ENCODE data around the gene RAI1. TPM values are rescaled to one million over a fixed set of nuclear protein-coding genes. Genes with fewer than 3 reads are reported as not detected.

The RAI1 gene
- total and polyA plus RNA-seq, 4 experiments from 2014 or later, result 0.35 to 19.5 (median 9.7) TPM

DNA sequence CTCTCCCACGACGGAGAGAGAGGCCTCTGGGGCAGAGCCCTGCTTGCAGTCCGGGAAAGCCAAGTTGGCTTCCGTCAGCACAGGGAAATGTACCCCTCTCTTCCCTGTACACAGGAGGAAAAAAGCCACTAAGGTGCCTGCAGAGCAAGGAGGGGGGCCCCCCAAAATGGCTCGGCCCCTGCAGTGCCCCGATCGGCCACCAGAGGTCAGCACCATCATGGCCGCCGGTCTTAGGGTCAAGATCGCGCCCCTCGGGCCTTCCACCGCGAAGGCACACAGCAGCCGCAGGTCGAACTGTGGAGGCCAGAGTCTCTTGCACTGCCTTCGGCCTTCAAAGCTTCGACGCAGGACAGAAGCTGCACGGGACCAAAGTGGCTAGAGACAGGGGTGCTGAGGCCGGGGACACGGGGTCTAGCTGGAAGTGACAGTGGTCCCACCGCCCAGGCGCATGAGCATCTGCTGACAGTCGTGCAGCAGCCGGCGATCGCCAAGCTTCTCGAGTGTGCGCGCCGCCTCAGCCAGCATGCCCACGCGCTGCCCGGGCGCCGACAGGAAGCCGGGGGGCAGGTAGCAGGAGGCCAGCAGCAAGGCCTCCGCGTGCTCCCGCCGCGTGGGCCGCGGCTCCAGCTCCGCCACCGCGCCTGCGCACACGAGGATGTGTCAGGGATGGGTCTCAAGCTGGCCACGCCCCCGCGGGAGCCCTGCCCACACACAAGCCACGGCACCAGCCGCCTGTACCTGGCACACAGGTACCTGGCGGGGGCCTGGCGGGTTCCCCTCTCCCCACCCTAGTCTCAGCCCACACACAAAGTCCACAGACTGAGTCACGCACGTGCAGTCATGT, 131.2 kb downstream of the RAI1 start:
- H3K4me1 Mint-ChIP-seq, result peaks cover 0 to 12% (median 2%) of the 10 kb centered on the region in 4 donors
- H3K9me3 Mint-ChIP-seq, result peaks cover 0 to 2% (median 0%) of the 10 kb centered on the region in 8 donors
- peaks cover 0 to 15% of the 10 kb centered on the region in 2 donors for H3K36me3 Mint-ChIP-seq
- peak overlapping the region; percentile 8 for H3K27ac ChIP-seq (ENCODE audit: low read depth, low read length)
- ChIA-PET CTCF (ENCODE audit: partially characterized antibody) (interaction anchor here (0.6 to 11.7 kb wide), 18 partner anchors 9 to 222 kb away, joined by 3 to 234 read pairs (median 7); partner anchors contain the start of genes RAI1 and SREBF1), POLR2A (ENCODE audit: partially characterized antibody) (interaction anchor here (0.5 to 1.2 kb wide), 4 partner anchors 13 to 37 kb away, joined by 3 to 5 read pairs (median 4); no protein-coding TSS in a partner anchor)
- H3K27ac Mint-ChIP-seq, result peak overlapping the region in 5 of 7 donors; percentile 24 to 60 (median 53)
- H3K4me1 ChIP-seq (ENCODE audit: insufficient read depth, low read length), result peaks cover 8% of the 10 kb centered on the region
- peaks cover 10% of the 10 kb centered on the region for H3K36me3 ChIP-seq (ENCODE audit: insufficient read depth, low read length)
- intact Hi-C loops (cut with micrococcal nuclease), result loop anchor here (1.0 kb wide), 6 partner anchors 24 to 221 kb away; partner anchors contain the start of genes RAI1 and SREBF1
- H3K4me3 ChIP-seq (ENCODE audit: low read length in 2 of 2), result no peak overlapping the region
- H3K9me3 ChIP-seq (ENCODE audit: control insufficient read depth in 1 of 2, low read length in 2 of 2), result no peaks in the 10 kb centered on the region
- no peaks in the 10 kb centered on the region for H3K27me3 ChIP-seq (ENCODE audit: insufficient read depth, low read length)
- no peaks in the 10 kb centered on the region for H3K27me3 Mint-ChIP-seq
- peak in 4 of 5 donors; percentile 58 to 71 (median 62) for DNase-seq
- H3K4me3 Mint-ChIP-seq, result no peak overlapping the region

- Histone ChIP-seq H3K9me3 (ENCODE audit: control insufficient read depth in 1 of 2, low read length in 2 of 2) (no peaks in the 10 kb centered on the region), H3K36me3 (ENCODE audit: insufficient read depth, low read length) (peaks cover 11% of the 10 kb centered on the region), H3K27ac (ENCODE audit: low read depth, low read length) (peak overlapping the region; percentile 8), H3K4me1 (ENCODE audit: insufficient read depth, low read length) (peaks cover 8% of the 10 kb centered on the region), H3K4me3 (ENCODE audit: low read length in 2 of 2) (no peak overlapping the region), H3K27me3 (ENCODE audit: insufficient read depth, low read length) (no peaks in the 10 kb centered on the region)
- Mint-ChIP-seq H3K27ac (peak overlapping the region in 2 of 7 donors; percentile 53 to 57), H3K36me3 (peaks cover 0 to 18% of the 10 kb centered on the region in 2 donors), H3K9me3 (peaks cover 0 to 2% (median 0%) of the 10 kb centered on the region in 8 donors), H3K4me3 (no peak overlapping the region), H3K4me1 (peaks cover 0 to 12% (median 2%) of the 10 kb centered on the region in 4 donors), H3K27me3 (no peaks in the 10 kb centered on the region)
- intact Hi-C loops (cut with micrococcal nuclease), result no loop called here
- ChIA-PET POLR2A (ENCODE audit: partially characterized antibody) (interaction anchor here (0.8 to 1.4 kb wide), 4 partner anchors 23 to 131 kb away, joined by 3 to 5 read pairs (median 4); no protein-coding TSS in a partner anchor), CTCF (ENCODE audit: partially characterized antibody) (interaction anchor here (0.6 to 11.7 kb wide), 13 partner anchors 8 to 216 kb away, joined by 3 to 234 read pairs (median 8); partner anchors contain the start of genes RAI1 and SREBF1)
- no peak for DNase-seq
Observed at GRCh38 chr17:17813055-17813724, 131.9 kb downstream of the RAI1 start.

- Mint-ChIP-seq H3K9me3 (peaks cover 0 to 2% (median 0%) of the 10 kb centered on the region in 8 donors), H3K27ac (peak overlapping the region in 1 of 7 donors; percentile 69), H3K27me3 (no peaks in the 10 kb centered on the region), H3K36me3 (peaks cover 2 to 20% of the 10 kb centered on the region in 2 donors), H3K4me1 (peaks cover under 1 to 12% (median 2%) of the 10 kb centered on the region in 4 donors), H3K4me3 (no peak overlapping the region)
- no peak for DNase-seq
- H3K4me1 ChIP-seq (ENCODE audit: insufficient read depth, low read length), result peaks cover 8% of the 10 kb centered on the region
- H3K9me3 ChIP-seq (ENCODE audit: control insufficient read depth in 1 of 2, low read length in 2 of 2), result no peaks in the 10 kb centered on the region
- peaks cover 16% of the 10 kb centered on the region for H3K36me3 ChIP-seq (ENCODE audit: insufficient read depth, low read length)
- no peak overlapping the region for H3K27ac ChIP-seq (ENCODE audit: low read depth, low read length)
- POLR2A ChIA-PET (ENCODE audit: partially characterized antibody), result interaction anchor here (1.2 to 1.4 kb wide), 2 partner anchors 36 to 131 kb away, joined by 3 to 5 read pairs; no protein-coding TSS in a partner anchor
- H3K4me3 ChIP-seq (ENCODE audit: low read length in 2 of 2), result no peak overlapping the region
- CTCF ChIA-PET (ENCODE audit: partially characterized antibody), result interaction anchor here (1.1 to 11.7 kb wide), 7 partner anchors 12 to 133 kb away, joined by 3 to 234 read pairs (median 11); partner anchors contain the start of genes RAI1 and SREBF1
- H3K27me3 ChIP-seq (ENCODE audit: insufficient read depth, low read length), result no peaks in the 10 kb centered on the region
- intact Hi-C loops (cut with micrococcal nuclease), result no loop called here
Observed at GRCh38 chr17:17813725-17814095, 132.5 kb downstream of the RAI1 start.

DNA sequence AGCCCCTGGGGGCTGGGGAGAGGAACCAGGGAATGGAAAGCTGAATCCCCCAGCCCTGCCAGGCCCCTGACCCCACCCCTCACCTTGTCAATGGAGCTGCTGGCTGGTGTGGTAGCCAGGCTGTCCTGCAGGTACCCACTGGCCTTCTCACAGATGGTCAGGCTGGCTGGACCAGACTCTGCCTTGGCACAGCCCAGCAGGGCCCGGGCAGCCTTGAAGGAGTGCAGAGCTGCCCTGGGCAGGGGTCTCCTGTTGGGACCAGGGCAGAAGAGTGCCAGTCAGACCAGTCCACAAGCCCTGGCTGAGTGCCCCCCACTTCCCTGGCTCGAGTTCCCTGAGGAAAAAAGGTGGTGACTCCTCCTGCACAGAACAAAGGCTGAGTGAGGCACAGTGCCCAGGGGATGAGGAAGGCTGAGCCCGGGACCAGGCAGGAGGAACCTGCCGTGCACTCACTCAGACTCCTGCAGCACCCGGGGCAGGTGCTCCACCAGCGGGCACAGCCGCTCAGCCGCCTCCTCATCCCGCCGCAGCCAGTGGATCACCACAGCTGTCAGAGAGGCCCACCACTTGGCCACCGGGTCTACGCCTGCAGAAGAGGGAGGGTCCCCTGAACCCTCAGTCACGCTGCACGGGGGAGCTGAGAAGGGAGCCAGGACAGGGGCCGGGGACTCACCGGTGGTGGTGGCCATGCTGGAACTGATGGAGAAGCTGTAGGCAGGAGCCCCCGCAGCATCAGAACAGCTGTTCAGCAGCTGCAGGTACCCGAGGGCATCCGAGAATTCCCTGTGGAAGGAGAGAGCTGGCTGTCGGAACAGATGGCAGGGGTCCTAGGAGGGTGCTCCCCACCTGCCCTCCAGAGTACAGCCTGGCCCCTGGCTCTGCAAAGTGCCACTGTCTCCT, 133.2 kb downstream of the RAI1 start:
- H3K9me3 Mint-ChIP-seq, result peaks cover 0 to 2% (median 0%) of the 10 kb centered on the region in 8 donors
- H3K27me3 Mint-ChIP-seq, result no peaks in the 10 kb centered on the region
- H3K4me3 Mint-ChIP-seq, result no peak overlapping the region
- no peak for DNase-seq
- Histone ChIP-seq H3K9me3 (ENCODE audit: control insufficient read depth in 1 of 2, low read length in 2 of 2) (no peaks in the 10 kb centered on the region), H3K4me1 (ENCODE audit: insufficient read depth, low read length) (peaks cover 15% of the 10 kb centered on the region), H3K27ac (ENCODE audit: low read depth, low read length) (no peak overlapping the region), H3K4me3 (ENCODE audit: low read length in 2 of 2) (no peak overlapping the region), H3K36me3 (ENCODE audit: insufficient read depth, low read length) (peaks cover 17% of the 10 kb centered on the region), H3K27me3 (ENCODE audit: insufficient read depth, low read length) (no peaks in the 10 kb centered on the region)
- ChIA-PET POLR2A (ENCODE audit: partially characterized antibody) (interaction anchor here (1.4 to 1.5 kb wide), 2 partner anchors 22 to 132 kb away, joined by 3 to 4 read pairs; partner anchors contain the start of gene SREBF1), CTCF (ENCODE audit: partially characterized antibody) (interaction anchor here (1.2 to 11.7 kb wide), 4 partner anchors 18 to 42 kb away, joined by 3 to 234 read pairs (median 14); partner anchors contain the start of gene SREBF1)
- intact Hi-C loops (cut with micrococcal nuclease), result no loop called here
- peaks cover 1 to 17% (median 5%) of the 10 kb centered on the region in 4 donors for H3K4me1 Mint-ChIP-seq
- peaks cover 6 to 23% of the 10 kb centered on the region in 2 donors for H3K36me3 Mint-ChIP-seq
- peak overlapping the region in 1 of 7 donors; percentile 69 for H3K27ac Mint-ChIP-seq

GRCh38 chr17:17815062-17815406, 133.8 kb downstream of the RAI1 start:
- H3K27me3 ChIP-seq (ENCODE audit: insufficient read depth, low read length), result no peaks in the 10 kb centered on the region
- POLR2A ChIA-PET (ENCODE audit: partially characterized antibody), result interaction anchor here (1.5 kb wide), 1 partner anchor 22 kb away, joined by 4 read pairs; the partner anchor contains the start of gene SREBF1
- CTCF ChIA-PET (ENCODE audit: partially characterized antibody), result interaction anchor here (1.2 to 11.7 kb wide), 3 partner anchors 17 to 41 kb away, joined by 3 to 234 read pairs (median 17); partner anchors contain the start of gene SREBF1
- Mint-ChIP-seq H3K27me3 (no peaks in the 10 kb centered on the region), H3K36me3 (peaks cover 10 to 26% of the 10 kb centered on the region in 2 donors), H3K9me3 (peaks cover 0 to 2% (median 0%) of the 10 kb centered on the region in 8 donors), H3K27ac (peak overlapping the region in 2 of 7 donors; percentile 60 to 64), H3K4me3 (no peak overlapping the region), H3K4me1 (peaks cover 4 to 24% (median 10%) of the 10 kb centered on the region in 4 donors)
- no peak overlapping the region for H3K27ac ChIP-seq (ENCODE audit: low read depth, low read length)
- DNase-seq, result no peak
- peaks cover 21% of the 10 kb centered on the region for H3K4me1 ChIP-seq (ENCODE audit: insufficient read depth, low read length)
- H3K36me3 ChIP-seq (ENCODE audit: insufficient read depth, low read length), result peaks cover 17% of the 10 kb centered on the region
- intact Hi-C loops (cut with micrococcal nuclease), result no loop called here
- H3K9me3 ChIP-seq (ENCODE audit: control insufficient read depth in 1 of 2, low read length in 2 of 2), result no peaks in the 10 kb centered on the region
- no peak overlapping the region for H3K4me3 ChIP-seq (ENCODE audit: low read length in 2 of 2)
